Stimulated activated CD8-positive, alpha-beta memory T cell treated with anti-CD3 and anti-CD28 coated beads, Interleukin-12 subunit alpha, Interleukin-12 subunit beta, amount 100 ng/mL, for 24 hours (primary cell): Measurements from ENCODE around the gene CAV2.

Experiments used
- DNase-seq: peaks from one replicate; pipeline ENCODE4 v3.0.0-alpha.2; 2020; ENCODE audit errors: extremely low read depth

The CAV2 gene

DNA sequence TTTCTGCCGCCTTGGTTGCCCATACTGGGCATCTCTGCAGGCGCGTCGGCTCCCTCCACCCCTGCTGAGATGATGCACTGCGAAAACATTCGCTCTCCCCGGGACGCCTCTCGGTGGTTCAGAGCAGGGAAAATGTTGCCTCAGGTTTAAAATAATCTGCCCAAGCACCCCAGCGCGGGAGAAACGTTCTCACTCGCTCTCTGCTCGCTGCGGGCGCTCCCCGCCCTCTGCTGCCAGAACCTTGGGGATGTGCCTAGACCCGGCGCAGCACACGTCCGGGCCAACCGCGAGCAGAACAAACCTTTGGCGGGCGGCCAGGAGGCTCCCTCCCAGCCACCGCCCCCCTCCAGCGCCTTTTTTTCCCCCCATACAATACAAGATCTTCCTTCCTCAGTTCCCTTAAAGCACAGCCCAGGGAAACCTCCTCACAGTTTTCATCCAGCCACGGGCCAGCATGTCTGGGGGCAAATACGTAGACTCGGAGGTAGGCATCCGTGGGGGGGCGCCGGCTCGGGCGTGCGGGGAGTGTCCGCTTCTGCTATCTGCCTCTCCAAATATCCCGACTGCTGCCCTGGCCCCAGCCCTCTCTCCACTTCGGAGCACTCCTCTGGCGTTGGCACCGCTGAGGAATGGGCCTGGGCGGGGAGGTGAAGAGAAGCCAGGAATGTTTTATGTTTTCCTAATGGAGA lies 25.2 kb downstream of the CAV2 start, which contains the start of gene CAV1:
CAV1 (plus strand) TSS at position 428 of the 689 bp plus-strand sequence; CDS start at position 455, 27 bp downstream.
- no peak for DNase-seq

DNA sequence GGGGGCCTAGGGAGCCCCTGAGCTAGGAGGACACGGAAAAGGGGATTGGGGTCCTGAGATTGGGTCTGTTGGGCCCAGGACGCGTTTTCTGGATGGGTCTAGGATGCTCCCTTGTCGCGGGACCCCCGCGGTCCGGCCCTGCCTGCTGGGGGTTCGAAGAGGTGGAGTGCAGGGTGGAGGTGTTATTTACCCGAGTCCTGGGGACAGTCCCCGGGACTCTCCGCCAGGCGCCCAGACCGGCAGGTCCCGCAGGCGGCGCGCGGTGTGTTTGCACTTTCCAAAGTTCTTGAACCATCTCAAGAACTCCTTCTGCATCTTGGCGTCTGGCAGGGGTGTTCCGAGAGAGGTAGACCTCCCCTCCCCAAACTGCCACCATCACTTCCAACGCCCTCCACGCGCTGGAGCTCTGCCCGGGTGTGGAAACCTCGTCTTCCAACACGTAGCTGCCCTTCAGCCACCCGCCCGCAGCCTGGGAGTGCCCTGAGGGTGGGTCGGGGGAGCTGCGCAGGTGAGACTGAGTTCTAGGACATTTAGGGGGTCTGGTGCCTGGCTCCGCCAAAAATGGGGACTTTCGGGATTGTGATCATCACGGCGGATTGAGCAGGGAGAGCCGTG lies 25.9 kb downstream of the CAV2 start:
- no peak for DNase-seq

DNA sequence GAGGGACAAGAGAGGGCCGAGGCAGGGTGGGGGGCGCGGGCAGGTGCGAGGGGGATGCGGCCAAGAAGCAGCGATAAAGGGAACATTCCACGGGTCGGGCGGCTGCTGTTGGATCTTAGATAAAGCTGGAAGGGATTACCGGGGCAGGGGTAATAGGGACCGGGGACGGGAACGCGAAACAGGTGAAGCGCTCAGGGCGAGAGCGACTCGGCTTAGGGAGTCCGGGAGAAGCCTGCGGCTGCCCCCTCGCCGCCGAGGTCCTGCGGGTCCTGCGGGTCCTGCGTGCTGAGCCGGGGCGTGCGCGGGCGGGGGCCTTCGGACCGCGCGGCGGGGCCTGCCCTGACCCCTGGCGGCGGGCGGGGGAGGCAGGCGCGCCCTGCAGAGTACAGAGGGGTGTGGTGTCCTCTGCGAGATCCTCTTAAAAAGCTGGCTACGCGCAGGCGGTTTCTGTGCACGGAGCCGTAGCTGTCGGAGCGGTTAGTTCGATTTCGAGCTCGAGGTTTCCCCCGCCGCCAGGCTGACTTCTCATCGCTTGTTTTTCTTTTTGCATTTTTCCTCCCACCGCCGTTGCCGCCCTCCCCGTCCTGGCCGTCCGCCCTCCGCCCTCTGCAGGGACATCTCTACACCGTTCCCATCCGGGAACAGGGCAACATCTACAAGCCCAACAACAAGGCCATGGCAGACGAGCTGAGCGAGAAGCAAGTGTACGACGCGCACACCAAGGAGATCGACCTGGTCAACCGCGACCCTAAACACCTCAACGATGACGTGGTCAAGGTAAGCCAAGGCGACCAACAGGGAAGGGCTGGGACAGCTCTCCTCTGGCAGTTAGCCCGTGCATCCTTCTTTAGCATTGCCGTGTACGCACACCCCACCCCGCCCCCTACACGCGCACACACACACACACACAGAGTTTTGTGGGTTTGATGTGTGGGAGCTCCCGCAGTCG lies 26.6 kb downstream of the CAV2 start:
- DNase-seq: no peak

DNA sequence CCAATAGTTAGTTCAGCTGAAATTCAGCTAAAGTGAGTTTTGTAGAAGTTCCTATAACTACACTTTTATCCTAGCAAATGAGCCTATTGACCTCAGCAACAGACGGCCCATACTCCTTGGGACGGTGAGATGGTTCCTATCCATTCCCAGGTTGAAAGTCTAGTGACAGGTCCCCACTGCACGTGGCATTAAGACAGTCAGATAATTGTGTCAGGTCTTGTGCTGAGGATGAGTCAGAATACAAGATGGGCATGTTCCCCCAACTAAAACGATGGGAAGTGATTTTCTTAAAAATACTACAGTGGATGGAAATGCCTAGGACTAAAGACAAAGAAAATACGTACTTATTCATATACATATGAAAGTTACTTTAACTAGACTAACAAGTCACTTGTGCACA lies 27.4 kb downstream of the CAV2 start:
- no peak for DNase-seq

DNA sequence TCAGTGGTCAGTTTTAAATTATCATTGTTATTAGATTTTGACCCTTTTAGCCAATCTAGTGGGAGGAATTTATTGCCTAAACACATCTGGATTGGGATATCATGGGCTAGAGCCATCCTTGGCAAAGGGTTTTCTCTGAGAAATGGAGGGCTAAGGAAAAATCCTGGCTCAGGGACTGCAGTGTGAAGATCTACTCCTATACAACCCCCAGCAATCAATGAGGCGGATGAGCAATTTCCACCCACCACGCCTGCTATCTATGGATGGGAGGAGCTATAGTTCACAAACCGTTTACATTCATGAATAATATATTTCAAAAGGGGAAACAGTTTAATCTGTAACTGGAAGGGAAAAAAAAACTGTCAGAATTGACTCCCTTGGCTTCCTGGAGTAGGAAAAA lies 28.0 kb downstream of the CAV2 start:
- DNase-seq: no peak

DNA sequence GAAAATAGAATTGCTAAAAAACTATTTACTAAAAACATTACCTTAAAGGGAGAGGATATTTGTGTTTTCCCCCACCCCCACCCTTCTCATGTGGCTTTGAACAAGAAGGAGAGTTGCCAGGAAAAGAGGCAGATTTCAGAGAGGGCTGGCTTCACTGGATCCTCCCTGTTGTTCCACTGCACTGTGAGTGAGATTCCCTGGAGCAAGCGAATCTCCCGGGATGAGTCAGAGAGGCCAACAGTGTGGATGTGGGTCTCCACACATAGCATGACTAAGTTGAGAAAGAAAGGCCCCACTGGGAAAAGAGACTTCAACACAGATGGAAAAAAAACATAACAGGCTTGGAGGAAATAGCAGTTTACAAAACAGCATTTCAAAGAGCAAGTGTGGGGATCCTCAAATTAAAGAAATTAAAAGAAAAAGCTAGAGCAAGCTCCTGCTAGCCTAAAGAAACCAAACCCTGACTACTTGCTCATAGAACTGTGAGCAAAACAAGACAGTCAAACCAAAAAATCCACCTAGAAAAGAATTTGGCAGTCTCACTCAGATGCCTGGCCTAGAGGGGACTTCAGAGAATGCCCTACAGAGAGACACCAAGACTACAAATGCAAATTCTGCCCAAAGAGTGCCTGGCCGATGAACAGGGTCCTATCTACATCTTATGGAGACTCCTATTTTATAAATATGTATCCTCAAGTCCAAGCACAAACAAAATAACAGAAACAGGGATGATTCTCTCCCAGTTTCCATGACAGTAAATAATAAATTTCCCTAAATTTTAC lies 28.7 kb downstream of the CAV2 start:
- no peak for DNase-seq

DNA sequence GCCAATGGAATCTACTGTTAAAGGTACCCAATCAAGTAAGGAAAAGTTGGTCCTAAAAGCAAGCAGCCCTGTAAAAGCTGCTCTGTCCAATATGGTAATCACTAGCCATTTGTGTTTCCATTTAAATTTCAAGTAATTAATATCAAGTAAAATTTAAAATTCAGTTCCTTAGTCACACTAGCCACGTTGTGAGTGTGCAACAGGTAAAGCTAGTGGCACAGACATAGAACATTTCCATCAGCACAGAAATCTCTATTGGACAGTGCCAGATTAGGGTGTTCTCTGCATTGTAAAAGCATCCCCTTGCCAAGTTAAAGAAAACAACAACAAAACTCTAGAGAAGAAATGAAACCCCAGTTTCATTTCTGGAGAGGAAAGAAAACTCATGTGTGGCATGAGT lies 29.7 kb downstream of the CAV2 start:
- DNase-seq: no peak

DNA sequence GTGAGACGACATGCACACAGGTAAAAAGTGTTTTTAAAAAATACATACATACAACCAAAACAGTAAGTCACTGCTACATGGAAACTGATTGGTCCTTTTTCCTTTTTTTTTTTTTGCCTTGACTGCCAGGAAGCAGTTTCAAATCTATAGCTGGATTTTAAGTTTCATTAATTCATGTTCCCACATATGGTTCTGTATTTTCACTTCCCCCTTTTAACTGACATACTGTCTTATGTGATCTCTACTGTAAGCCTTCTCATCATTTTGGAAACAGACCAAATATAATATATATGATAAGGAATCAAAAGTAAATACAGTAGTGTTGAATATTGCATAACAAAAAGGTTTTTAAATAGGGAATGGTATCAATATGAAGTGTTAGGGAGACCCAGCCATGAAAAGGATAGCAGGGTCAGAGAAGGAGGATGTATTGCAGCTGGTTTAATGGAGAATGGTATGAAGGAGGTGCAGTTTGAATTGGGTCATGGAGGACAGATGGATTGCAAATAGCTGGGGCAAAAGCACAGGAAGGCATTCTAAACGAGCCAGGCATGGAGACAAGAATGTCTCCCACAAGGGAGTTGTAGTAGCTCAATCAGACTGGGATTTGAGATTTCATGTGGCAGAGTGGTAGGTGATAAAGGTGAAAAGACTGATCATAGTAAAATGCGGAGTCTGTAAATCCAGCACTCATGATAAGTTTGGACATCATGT lies 30.7 kb downstream of the CAV2 start:
- no peak for DNase-seq

DNA sequence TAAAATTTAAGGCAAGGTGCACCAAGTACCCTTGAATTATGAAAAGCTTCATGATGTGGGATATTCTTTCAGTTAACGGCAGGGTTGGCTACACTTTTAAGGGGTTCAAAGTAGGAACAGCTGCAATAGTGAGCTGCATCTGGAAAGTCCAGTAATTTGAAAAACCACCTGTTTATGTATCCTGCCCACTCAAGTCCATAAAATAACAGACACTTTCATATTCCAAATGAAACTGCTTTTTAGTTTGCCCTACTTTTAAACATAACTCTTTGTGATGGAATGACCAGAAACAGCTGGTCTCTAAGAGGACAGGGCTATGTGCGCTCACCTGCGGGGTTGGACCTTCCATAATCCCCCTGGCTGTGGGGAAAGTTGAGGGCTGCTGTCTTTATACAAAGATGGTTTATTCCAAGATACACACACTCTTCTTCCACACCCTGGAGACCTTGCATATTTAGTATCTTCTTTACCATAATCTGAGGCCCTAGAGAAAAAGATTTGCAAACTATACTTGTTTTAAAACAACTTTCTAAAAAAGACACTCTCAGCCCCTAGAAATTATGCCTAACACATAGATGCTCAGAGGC lies 32.7 kb downstream of the CAV2 start:
- no peak for DNase-seq

DNA sequence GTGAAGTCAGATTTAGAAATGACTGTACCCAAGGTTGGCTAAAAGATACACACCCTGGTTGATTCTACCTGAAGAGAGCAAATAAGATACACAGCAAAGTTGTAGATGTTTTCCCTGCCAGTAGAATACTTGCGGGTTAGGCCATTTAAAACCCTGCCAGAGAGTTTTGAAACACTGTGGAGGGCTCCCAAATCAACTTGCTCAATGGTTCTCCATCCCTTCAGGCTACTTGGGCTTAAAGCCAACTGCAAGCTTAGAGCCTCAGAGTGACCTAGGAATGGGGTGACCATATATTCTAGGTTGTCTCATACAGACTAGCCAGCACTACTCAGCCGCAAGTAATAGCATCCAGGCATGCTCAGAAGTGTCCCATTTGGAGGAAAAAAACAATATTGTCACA lies 35.3 kb downstream of the CAV2 start:
- DNase-seq: no peak

DNA sequence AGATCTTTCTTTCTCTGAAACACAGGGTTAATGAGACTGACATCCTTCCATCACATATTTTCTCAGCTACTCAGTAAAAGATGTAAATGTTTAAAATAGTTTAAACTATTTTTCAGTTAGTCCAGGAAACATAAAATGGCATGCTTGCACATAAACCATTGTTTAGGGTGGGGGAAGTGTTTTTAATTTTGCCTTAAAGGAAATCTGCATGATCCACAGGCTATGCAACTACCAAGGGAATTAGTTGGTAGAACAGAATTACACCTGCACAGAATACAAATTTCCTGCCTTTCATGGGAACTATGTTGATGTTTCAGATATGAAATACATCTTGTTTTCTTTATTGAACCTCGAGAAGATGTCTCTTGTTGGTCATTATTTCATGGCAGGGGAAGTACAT lies 35.9 kb downstream of the CAV2 start:
- DNase-seq: no peak

DNA sequence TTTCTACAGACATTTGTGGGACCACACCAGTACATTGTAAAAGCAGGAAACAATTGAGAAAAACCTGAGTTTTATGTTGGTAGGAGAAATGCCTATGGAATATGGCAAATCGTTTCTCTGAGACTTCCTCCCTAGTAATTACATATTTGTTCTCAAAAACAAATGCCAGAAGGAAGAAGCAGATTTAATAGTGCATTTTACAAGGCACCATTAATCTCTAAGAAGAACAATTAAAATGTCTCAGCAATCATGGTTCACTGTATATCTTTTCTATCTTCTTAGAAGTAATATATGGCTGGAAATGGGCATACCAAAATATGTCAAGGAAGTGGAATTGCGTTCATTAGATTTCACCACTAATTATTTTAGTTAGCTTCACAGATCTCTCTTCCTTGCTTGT lies 38.6 kb downstream of the CAV2 start:
- no peak for DNase-seq

DNA sequence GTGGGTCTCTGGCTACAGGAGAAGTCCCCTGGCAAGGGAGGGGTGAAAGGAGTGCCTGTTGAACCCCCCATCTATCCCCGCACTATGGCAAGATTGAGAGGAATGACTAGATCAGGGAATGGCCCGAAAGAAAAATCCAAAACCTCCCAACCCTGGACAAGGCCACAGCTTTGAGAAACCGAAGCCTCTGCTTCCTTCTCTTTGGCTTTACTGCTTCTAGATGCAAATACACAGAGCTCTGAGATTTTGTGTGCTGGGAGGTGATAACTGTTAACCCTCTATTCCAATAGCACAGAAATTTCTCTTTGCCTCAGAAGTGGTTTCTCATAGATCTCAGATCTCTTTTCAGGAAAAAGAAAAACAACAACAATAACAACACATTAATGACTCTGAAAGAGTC lies 40.3 kb downstream of the CAV2 start:
- no peak for DNase-seq

DNA sequence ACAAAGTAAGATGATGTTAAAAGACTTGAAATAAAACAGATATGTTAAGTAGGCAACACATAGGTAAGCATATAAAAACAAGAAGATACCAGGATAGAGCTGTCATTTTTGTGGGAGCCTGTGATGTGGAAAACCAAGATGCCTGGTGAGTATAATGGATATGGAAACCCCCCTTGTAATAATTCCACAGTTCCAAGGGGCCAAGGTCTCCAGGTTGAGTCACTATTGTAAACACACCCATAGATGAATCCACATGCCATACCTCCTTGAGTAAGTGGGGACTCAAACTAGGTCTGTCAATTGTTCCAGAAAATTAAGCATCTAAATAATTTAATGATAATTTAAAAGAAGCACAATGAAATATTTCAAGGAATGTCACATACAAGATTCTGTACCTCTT lies 41.2 kb downstream of the CAV2 start:
- DNase-seq: no peak

DNA sequence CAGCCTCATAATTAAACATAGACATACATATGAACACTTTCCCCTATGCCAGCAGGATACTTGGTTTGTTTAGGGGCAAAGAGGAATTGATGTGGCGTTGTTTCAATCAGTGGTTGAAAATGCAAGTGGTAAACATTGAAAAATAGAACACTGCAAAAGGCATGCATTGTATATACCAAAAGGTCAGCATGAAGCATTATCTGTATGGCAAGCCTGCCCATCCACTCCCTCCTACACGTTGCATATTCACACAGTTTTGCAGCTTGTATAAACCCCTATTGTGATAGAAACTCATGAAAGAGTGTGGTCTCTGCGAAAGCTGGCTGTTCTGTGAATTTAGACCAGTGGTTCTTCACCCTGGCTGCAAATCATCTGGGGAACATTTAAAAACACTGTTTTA lies 42.4 kb downstream of the CAV2 start:
- DNase-seq: no peak

DNA sequence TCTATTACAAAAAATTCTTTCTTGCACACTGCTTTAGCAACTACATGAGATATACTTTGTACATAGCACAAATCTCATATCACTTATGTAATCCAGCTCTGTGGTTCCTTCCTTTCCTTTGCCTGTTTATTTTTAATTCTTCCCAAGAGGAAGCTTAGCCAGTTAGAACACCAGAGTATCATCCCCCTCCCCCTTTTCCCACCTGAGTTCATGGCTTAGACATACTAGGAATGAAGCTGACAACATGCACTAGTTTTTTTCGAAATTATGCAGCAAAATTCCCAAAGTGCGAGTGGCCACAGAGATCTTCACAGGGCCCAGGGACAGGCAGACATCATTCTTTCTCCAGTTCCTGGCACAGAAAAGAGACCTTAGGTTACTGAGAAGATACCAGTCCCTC lies 43.1 kb downstream of the CAV2 start:
- DNase-seq: no peak

DNA sequence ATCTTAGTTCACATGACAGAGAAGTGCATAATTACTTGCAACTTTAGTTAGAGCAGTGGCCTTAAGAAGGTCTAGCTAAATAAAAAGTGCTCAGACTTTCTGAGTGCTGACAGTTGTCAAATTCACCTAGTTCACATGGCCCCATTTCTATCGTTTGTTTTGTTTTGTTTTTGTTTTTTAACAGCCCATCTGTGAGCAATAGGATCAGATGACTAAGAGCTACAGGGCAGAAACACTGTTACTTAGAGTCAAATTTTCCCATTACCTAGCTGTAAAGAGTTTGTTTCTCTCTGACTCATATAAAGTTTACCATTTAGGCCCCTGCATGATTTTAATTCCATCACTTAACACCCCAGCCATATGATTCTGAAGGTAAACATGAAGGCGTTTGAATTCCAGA lies 44.1 kb downstream of the CAV2 start:
- no peak for DNase-seq

DNA sequence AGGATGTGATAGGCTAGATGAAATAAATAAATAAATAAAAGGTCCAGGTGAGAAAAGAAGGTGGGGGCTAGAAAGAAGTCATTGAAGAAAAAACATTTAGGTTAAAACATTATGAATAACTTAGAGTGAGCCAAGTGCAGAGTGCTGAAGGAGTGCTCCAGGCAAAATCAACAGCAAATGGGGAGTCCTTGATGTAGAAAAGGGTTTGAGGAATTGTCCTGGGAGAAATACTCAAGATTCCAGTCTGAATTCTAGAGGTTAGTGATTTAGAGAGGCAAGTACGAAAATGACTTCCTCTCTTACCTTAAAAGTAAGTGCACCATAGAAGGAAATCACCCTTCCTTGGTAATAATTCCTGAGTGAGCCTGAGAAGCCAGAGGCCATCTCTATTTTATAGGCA lies 44.9 kb downstream of the CAV2 start:
- DNase-seq: no peak

DNA sequence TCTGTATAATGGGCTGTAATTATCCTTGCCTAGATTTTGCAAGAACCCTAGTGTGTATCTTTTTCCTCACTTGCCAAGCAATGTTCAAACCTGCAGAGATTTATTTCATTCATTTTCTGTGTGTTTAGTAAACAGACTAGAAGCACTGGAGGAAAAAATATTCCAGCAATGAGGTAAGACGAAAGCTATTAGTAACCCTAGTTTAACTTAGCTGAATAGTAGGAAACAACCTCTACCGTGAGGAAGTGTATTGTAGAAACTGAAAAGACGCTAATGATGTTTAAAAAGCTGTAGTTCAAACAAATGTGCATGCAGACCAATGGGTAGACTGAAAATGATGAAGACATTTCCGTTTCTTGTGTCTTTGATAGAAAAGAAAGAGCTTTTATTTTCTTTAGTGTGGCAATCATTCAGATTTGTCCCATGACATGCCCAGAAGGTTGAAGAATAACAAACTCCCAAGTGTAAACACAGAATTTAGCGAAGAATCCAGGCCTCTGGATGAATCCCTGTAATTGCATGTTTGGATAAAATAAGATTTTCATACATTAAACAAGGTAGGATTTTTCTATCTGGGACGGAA lies 46.0 kb downstream of the CAV2 start:
- no peak for DNase-seq

DNA sequence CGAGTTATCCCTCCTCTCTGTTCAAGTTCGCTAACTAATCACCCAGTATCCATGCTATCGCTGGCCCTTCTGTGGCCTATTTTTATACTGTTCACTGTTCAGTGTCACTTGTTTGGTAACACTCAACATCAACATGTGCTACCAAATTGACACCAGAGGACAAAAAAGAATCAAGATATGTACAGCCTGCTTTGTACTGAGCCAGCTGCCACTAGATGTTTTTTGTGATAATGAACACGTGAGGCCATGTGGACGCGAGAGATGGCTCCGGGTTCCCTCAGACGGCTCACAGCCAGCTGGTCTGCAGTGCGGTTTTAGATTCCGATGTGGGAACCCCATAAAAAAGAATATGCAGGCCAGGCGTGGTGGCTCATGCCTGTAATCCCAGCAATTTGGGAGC lies 46.5 kb downstream of the CAV2 start:
- no peak for DNase-seq

DNA sequence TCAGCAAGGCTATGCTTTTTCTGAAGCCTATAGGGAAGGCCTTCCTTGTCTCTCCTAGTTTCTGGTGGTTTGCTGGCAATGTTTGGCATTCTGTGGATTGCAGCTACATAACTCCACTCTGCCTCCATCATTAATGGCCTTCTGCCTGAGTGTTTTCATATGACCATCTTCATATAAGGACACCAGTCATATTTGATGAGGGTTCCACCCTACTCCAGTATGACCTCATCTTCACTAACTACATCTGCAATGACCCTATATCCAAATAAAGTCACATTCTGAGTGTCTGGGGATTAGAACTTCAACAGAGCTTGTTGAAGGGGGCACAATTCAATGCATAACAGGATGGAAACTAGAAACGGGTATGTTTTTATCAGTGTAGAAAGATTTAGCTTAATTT lies 47.4 kb downstream of the CAV2 start:
- no peak for DNase-seq
